B cell (primary cell): ENCODE measurements around the gene MYLK4. TPM values are rescaled to one million over a fixed set of nuclear protein-coding genes. Genes with fewer than 3 reads are reported as not detected.

Source experiments
- ATAC-seq: fragments of 200-7000 bp; cut with Tn5 transposase; one replicate; pipeline ENCODE4 v1.10.0; 2021; ENCODE audit warnings: low read depth, mild to moderate bottlenecking, moderate number of reproducible peaks, moderate library complexity
- CTCF ChIA-PET: fragments of 350-600 bp; sonication (Branson Sonifier 250); formaldehyde crosslinking; loops from one replicate; lab custom pipeline; 2021; ENCODE audit warnings: antibody characterized with exemption, inconsistent platforms; lab: Charles Lee
- POLR2A ChIA-PET: fragments of 350-600 bp; sonication (Branson Sonifier 250); formaldehyde crosslinking; loops from one replicate; lab custom pipeline; 2021; ENCODE audit warnings: antibody characterized with exemption; lab: Charles Lee
- DNase-seq: peaks from one replicate; pipeline ENCODE4 v3.0.0; 2013
- H2AFZ ChIP-seq: 2 replicates; pipeline ENCODE4 v1.6.1; 2012; ENCODE audit warnings: mild to moderate bottlenecking, low read depth, low read length; ENCODE audit not compliant: insufficient read depth, poor library complexity, severe bottlenecking
- H3K27ac ChIP-seq, 2 donors: 1 replicate in 1 of 2; 2 replicates in 1 of 2; pipeline ENCODE4 v1.5.1; 2012 to 2013; ENCODE audit warnings: low read length in 2 of 2, mild to moderate bottlenecking in 2 of 2, moderate library complexity in 1 of 2
- H3K27me3 ChIP-seq, 4 experiments: fragments of 200-600 bp in 1 of 4; sonication (generic) in 1 of 4; replicated peaks in 1 of 4; 1 replicate in 2 of 4; 2 replicates in 2 of 4; pipeline versions ENCODE4 v1.6.1 to v1.7.0; 2013 to 2016; ENCODE audit warnings: low read length in 3 of 4, mild to moderate bottlenecking in 2 of 4, mixed read lengths in 1 of 4, moderate library complexity in 1 of 4; ENCODE audit not compliant: insufficient read depth in 4 of 4, control insufficient read depth in 3 of 4; ENCODE audit errors: control extremely low read depth in 1 of 4
- H3K36me3 ChIP-seq, 2 experiments: replicated peaks in 1 of 2; 1 replicate in 1 of 2; 2 replicates in 1 of 2; pipeline versions ENCODE4 v1.6.1 to v1.7.1; 2013; ENCODE audit warnings: low read length in 1 of 2; ENCODE audit not compliant: insufficient read depth in 2 of 2, control insufficient read depth in 1 of 2; ENCODE audit errors: control extremely low read depth in 1 of 2, extremely low read depth in 1 of 2
- H3K4me1 ChIP-seq, 2 donors: fragments of 200-600 bp in 1 of 2; sonication (generic) in 1 of 2; 1 replicate in 1 of 2; 2 replicates in 1 of 2; pipeline versions ENCODE4 v1.5.1 to v1.6.1; 2013 to 2017; ENCODE audit warnings: low read length in 2 of 2; ENCODE audit not compliant: control insufficient read depth in 2 of 2, insufficient read depth in 2 of 2
- H3K4me2 ChIP-seq: replicated peaks from 2 replicates; pipeline ENCODE3; 2012; ENCODE audit warnings: mild to moderate bottlenecking, low read depth, low read length; ENCODE audit not compliant: poor library complexity, severe bottlenecking
- H3K4me3 ChIP-seq, 5 experiments: fragments of 200-600 bp in 1 of 5; sonication (generic) in 1 of 5; 1 replicate in 3 of 5; 2 replicates in 2 of 5; pipeline versions ENCODE4 v1.5.1 to v1.7.0; 2011 to 2016; ENCODE audit warnings: low read length in 4 of 5, mild to moderate bottlenecking in 4 of 5, low read depth in 2 of 5, control low read depth in 1 of 5, moderate library complexity in 1 of 5; ENCODE audit not compliant: insufficient read depth in 1 of 5; ENCODE audit errors: control extremely low read depth in 1 of 5, extremely low read depth in 1 of 5
- H3K79me2 ChIP-seq: fragments of 200-600 bp; sonication (generic); one replicate; pipeline ENCODE4 v1.6.0; 2016; ENCODE audit warnings: low read length; ENCODE audit not compliant: control insufficient read depth, insufficient read depth
- H3K9ac ChIP-seq: fragments of 200-600 bp; sonication (generic); 2 replicates; pipeline ENCODE4 v1.6.1; 2017; ENCODE audit warnings: mild to moderate bottlenecking, low read length, moderate library complexity
- H3K9me3 ChIP-seq, 3 donors: one replicate each; pipeline versions ENCODE4 v1.6.1 to v1.7.1; 2013; ENCODE audit warnings: low read length in 2 of 3; ENCODE audit not compliant: control insufficient read depth in 2 of 3, insufficient read depth in 1 of 3; ENCODE audit errors: control extremely low read depth in 1 of 3
- H4K20me1 ChIP-seq: 2 replicates; pipeline ENCODE4 v1.6.0; 2012; ENCODE audit warnings: mild to moderate bottlenecking, low read length; ENCODE audit not compliant: insufficient read depth, control insufficient read depth, poor library complexity, severe bottlenecking
- H3K27ac Mint-ChIP-seq: one replicate; pipeline ENCODE4 v1.8.0; 2021; ENCODE audit warnings: mixed read lengths
- H3K27me3 Mint-ChIP-seq: one replicate; pipeline ENCODE4 v1.8.0; 2021; ENCODE audit warnings: mixed read lengths
- H3K4me1 Mint-ChIP-seq: one replicate; pipeline ENCODE4 v1.8.0; 2021; ENCODE audit warnings: mixed read lengths
- H3K4me3 Mint-ChIP-seq: one replicate; pipeline ENCODE4 v1.8.0; 2021; ENCODE audit warnings: mixed read lengths
- H3K9me3 Mint-ChIP-seq: one replicate; pipeline ENCODE4 v1.8.0; 2022; ENCODE audit warnings: mixed read lengths; ENCODE audit not compliant: insufficient read depth
- CTCF ChIP-seq: fragments of 200-600 bp; IDR thresholded peaks from one replicate; pipeline ENCODE4 v1.8.0; 2022; ENCODE audit warnings: antibody characterized with exemption, mild to moderate bottlenecking
- EZH2 ChIP-seq: IDR thresholded peaks from 2 replicates; pipeline ENCODE4 v1.6.1; 2012; ENCODE audit warnings: borderline replicate concordance, low read depth, mild to moderate bottlenecking, moderate library complexity, low read length; ENCODE audit not compliant: insufficient read depth, poor library complexity, severe bottlenecking
- WGBS: methylation state at CpG from one replicate; pipeline ENCODE4 v1.1.5; 2013; ENCODE audit warnings: missing lambda C conversion rate; ENCODE audit not compliant: insufficient coverage; 5-methylcytosine and 5-hydroxymethylcytosine counted together
- intact Hi-C: fragments of 100-400 bp; cut with micrococcal nuclease; formaldehyde crosslinking; loops from one replicate; pipeline ENCODE4 v1.10.0; 2022
- polyA plus RNA-seq: library from polyadenylated mRNA; depleted of rRNA; stranded (reverse); fragments of >200 nt; gene quantifications from 2 replicates; pipeline ENCODE4 v1.2.3, GENCODE V29; 2012
- total RNA-seq, 2 donors: library from RNA; stranded (reverse); fragments of 120-200 nt in 1 of 2; gene quantifications; 1 replicate in 1 of 2; 2 replicates in 1 of 2; pipeline versions ENCODE4 v1.2.3 to v1.2.4, GENCODE V29; 2013 to 2022

MYLK4 gene
- total and polyA plus RNA-seq, 2 donors (not counting 1 experiment from before 2014, with no cell fraction given) = 0.51 to 1.2 TPM

GRCh38 chr6:2752477-2753109, 1.9 kb upstream of the MYLK4 start:
- CTCF ChIA-PET = interaction anchor here (1.0 to 6.2 kb wide), 3 partner anchors 9 to 28 kb away, joined by 3 to 98 read pairs (median 4); no protein-coding TSS in a partner anchor
- H3K4me2 ChIP-seq = no peak overlapping the region
- WGBS = 54% methylated on average over 3 of the region's 5 CpGs

More at GRCh38 chr6:2752477-2753109, 1.9 kb upstream of the MYLK4 start:
- H3K27ac Mint-ChIP-seq = no peak overlapping the region
- DNase-seq = no peak
- intact Hi-C loops = no loop called here
- no peak overlapping the region for H3K4me3 Mint-ChIP-seq
- Histone ChIP-seq H3K79me2 (no peaks in the 10 kb centered on the region), H3K36me3 (no peaks in the 10 kb centered on the region), H3K4me3 (no peak overlapping the region), H3K9ac (no peak overlapping the region), H3K9me3 (no peaks in the 10 kb centered on the region), H3K27ac (no peak overlapping the region), H3K4me1 (no peaks in the 10 kb centered on the region), H4K20me1 (no peaks in the 10 kb centered on the region), H3K27me3 (peaks cover 0 to 24% (median 14%) of the 10 kb centered on the region in 4 experiments), H2AFZ (no peak overlapping the region)
- H3K4me1 Mint-ChIP-seq = peaks cover 7% of the 10 kb centered on the region
- no peak for ATAC-seq
- peaks cover 2% of the 10 kb centered on the region for H3K9me3 Mint-ChIP-seq
- peaks cover 32% of the 10 kb centered on the region for H3K27me3 Mint-ChIP-seq
- POLR2A ChIA-PET = no interaction called here
- TF ChIP-seq CTCF = no peak
- no peak for TF ChIP-seq EZH2
